Measurements from ENCODE around the gene PTCD1.

Gene PTCD1

DNA sequence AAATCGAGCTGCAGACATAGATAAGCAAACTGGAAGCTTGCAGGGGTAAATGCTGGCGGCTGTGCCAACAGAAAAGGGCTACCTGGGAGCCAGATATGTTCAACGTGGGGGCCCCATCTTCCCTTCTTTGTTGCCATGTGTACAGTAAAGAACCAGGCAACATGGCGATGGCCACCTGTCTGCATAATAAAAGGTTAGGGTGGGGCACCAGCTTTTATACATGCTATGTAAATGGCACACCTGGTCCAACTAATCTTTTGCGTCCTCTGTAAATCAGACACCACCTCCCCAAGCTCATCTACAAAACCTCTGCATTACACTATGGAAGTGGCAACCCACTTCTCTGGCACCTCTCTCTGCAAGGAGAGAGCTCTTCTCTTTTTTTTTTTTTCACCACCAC is 16.0 kb downstream of the PTCD1 start:
- DNase-seq (ENCODE audit: extremely low read depth, low read depth) = no peak
- no peak overlapping the region for H3K4me3 ChIP-seq (replicated peaks; ENCODE audit: low read depth, low read length)
- TF ChIP-seq CTCF (IDR thresholded peaks at IDR 0.05; ENCODE audit: low read depth, low read length, missing control alignments) = no peak

DNA sequence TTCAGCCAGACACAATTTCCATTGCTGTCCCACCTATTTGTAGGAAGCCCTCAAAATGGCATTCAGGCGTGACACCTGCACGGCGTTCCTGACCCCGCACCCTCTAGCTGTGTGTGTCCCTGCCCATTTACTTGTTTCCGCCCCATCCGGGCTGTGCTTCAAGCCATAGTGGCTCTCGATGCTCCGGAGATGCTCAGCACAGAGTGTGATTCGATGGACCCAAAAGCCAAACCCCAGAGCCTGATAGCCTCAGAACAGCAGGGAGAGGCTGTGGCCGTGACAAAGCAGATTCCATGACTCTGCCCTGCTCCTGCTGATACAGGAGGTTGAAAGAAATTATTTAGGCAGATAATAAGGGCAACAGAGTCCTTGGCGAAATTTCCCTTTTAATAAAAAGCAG is 16.4 kb downstream of the PTCD1 start:
- DNase-seq (ENCODE audit: extremely low read depth, low read depth) = no peak
- no peak overlapping the region for H3K4me3 ChIP-seq (replicated peaks; ENCODE audit: low read depth, low read length)
- TF ChIP-seq CTCF (IDR thresholded peaks at IDR 0.05; ENCODE audit: low read depth, low read length, missing control alignments) = no peak

DNA sequence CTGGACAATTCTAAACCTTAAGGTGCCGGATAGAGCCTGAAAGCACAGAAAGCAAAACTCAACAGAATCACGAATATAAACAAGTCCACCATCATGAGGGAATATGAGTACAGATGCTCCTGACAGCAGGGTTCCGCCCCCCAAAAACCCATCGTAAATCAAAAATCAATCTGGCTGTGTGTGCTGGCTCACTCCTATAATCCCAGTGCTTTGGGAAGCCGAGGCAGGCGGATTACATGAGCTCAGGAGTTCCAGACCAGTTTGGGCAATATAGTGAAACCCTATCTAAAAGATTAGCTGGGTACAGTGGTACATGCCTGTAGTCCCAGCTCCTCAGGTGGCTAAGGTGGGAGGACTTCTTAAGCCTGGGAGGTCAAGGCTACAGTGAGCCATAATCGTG is 17.6 kb downstream of the PTCD1 start:
- H3K4me3 ChIP-seq (replicated peaks; ENCODE audit: low read depth, low read length) = no peak overlapping the region
- no peak for DNase-seq (ENCODE audit: extremely low read depth, low read depth)
- no peak for TF ChIP-seq CTCF (IDR thresholded peaks at IDR 0.05; ENCODE audit: low read depth, low read length, missing control alignments)

DNA sequence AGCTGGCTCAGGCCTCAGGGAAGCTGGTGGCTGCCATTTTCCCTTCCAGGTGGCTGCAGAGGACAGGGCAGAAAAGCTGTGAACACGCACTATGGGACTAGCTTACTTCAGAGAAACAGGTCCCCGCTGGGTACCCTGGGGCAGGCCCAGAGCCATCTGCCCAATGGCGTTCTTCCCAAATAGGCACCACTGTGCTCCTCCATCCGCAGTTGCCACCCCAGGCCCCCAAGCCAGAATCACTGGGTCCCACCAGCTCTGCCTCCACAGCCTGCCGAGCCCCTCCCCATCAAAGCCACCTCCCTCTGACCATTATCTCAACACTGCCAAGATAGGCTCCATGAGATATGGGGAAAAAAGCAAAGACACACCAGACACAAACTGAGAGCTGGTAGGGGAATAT is 18.4 kb downstream of the PTCD1 start:
- no peak for TF ChIP-seq CTCF (IDR thresholded peaks at IDR 0.05; ENCODE audit: low read depth, low read length, missing control alignments)
- no peak for DNase-seq (ENCODE audit: extremely low read depth, low read depth)
- H3K4me3 ChIP-seq (replicated peaks; ENCODE audit: low read depth, low read length) = no peak overlapping the region

DNA sequence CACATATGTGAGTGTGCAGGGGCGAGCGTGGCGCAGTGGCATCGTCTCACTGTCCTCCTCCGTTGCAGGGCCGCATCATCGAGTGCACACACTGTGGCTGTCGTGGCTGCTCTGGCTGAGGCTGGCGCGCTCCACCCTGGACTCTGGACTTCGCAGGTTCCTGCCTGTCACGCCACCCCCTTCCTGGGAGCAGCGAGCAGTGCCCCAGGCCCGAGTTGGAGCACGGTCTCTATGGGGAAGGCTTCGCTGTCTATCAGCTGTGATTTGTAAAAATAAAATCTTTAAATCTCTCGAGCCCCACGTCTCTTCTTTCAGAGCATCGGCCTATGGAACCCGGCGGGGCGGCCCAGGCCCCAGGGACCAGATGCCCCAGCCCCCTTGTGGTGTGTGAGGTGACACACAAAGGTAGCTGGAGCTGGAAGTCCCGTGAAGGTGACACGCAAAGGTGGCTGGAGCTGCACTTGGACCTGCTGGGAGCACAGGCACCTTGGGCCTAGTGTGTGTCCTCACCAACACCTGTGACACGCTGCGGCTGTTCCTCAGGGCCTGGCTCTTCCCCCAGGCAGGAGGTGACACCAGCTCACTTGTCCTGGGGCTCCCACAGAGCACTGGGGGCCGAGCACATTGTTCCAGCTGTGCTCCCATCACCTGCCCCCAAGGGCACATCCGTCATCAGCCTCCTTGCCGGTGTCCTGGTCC is 19.1 kb downstream of the PTCD1 start:
- TF ChIP-seq CTCF (IDR thresholded peaks at IDR 0.05; ENCODE audit: low read depth, low read length, missing control alignments) = no peak
- DNase-seq (ENCODE audit: extremely low read depth, low read depth) = no peak
- no peak overlapping the region for H3K4me3 ChIP-seq (replicated peaks; ENCODE audit: low read depth, low read length)

GRCh38 chr7:99418260-99418659 is 20.3 kb downstream of the PTCD1 start:
- H3K4me3 ChIP-seq (replicated peaks; ENCODE audit: low read depth, low read length) = no peak overlapping the region
- no peak for TF ChIP-seq CTCF (IDR thresholded peaks at IDR 0.05; ENCODE audit: low read depth, low read length, missing control alignments)
- no peak for DNase-seq (ENCODE audit: extremely low read depth, low read depth)

Data from HFF-Myc (cell line).